ENCODE data around the gene NUMA1.

The NUMA1 gene

GRCh38 chr11:71998061-71998460 is 82.3 kb downstream of the NUMA1 start:
- TF ChIP-seq FOXP2 (optimal IDR thresholded peaks at IDR 0.05; ENCODE audit: borderline replicate concordance, extremely low read depth, extremely low read length, insufficient read depth) (no peak), POLR2AphosphoS5 (IDR thresholded peaks at IDR 0.05; ENCODE audit: low read depth, low read length) (no peak), TAF1 (IDR thresholded peaks at IDR 0.05; ENCODE audit: borderline replicate concordance, insufficient read depth, low read length) (no peak), REST (IDR thresholded peaks at IDR 0.05; ENCODE audit: insufficient read depth in 1 of 2, low read depth in 2 of 2, low read length in 2 of 2) (no peak), SIN3A (IDR thresholded peaks at IDR 0.05; ENCODE audit: borderline replicate concordance, insufficient read depth, low read length) (no peak)

- TF ChIP-seq SIN3A (IDR thresholded peaks at IDR 0.05; ENCODE audit: borderline replicate concordance, insufficient read depth, low read length) = no peak
- no peak for TF ChIP-seq REST (IDR thresholded peaks at IDR 0.05; ENCODE audit: insufficient read depth in 1 of 2, low read depth in 2 of 2, low read length in 2 of 2)
- no peak for TF ChIP-seq TAF1 (IDR thresholded peaks at IDR 0.05; ENCODE audit: borderline replicate concordance, insufficient read depth, low read length)
- TF ChIP-seq FOXP2 (optimal IDR thresholded peaks at IDR 0.05; ENCODE audit: borderline replicate concordance, extremely low read depth, extremely low read length, insufficient read depth) = no peak
- no peak for TF ChIP-seq POLR2AphosphoS5 (IDR thresholded peaks at IDR 0.05; ENCODE audit: low read depth, low read length)
These were observed 82.7 kb downstream of the NUMA1 start for GRCh38 chr11:71997594-71997993.

GRCh38 chr11:71996946-71997345 is 83.4 kb downstream of the NUMA1 start:
- TF ChIP-seq REST (IDR thresholded peaks at IDR 0.05; ENCODE audit: insufficient read depth in 1 of 2, low read depth in 2 of 2, low read length in 2 of 2) (no peak), TAF1 (IDR thresholded peaks at IDR 0.05; ENCODE audit: borderline replicate concordance, insufficient read depth, low read length) (no peak), POLR2AphosphoS5 (IDR thresholded peaks at IDR 0.05; ENCODE audit: low read depth, low read length) (no peak), FOXP2 (optimal IDR thresholded peaks at IDR 0.05; ENCODE audit: borderline replicate concordance, extremely low read depth, extremely low read length, insufficient read depth) (no peak), SIN3A (IDR thresholded peaks at IDR 0.05; ENCODE audit: borderline replicate concordance, insufficient read depth, low read length) (no peak)

- TF ChIP-seq FOXP2 (optimal IDR thresholded peaks at IDR 0.05; ENCODE audit: borderline replicate concordance, extremely low read depth, extremely low read length, insufficient read depth) = no peak
- no peak for TF ChIP-seq POLR2AphosphoS5 (IDR thresholded peaks at IDR 0.05; ENCODE audit: low read depth, low read length)
- TF ChIP-seq REST (IDR thresholded peaks at IDR 0.05; ENCODE audit: insufficient read depth in 1 of 2, low read depth in 2 of 2, low read length in 2 of 2) = no peak
- no peak for TF ChIP-seq SIN3A (IDR thresholded peaks at IDR 0.05; ENCODE audit: borderline replicate concordance, insufficient read depth, low read length)
- no peak for TF ChIP-seq TAF1 (IDR thresholded peaks at IDR 0.05; ENCODE audit: borderline replicate concordance, insufficient read depth, low read length)
These were observed 83.8 kb downstream of the NUMA1 start for GRCh38 chr11:71996517-71996916.
